Mesendoderm (in vitro differentiated cells): ENCODE results near the gene JAKMIP1.

Experiments
- DNase-seq: peaks from one replicate; pipeline ENCODE4 v3.0.0; 2013
- H2AK5ac ChIP-seq: 2 replicates; pipeline ENCODE4 v1.6.1; 2013; ENCODE audit warnings: low read length, inconsistent platforms
- H2BK120ac ChIP-seq: 2 replicates; pipeline ENCODE4 v1.6.1; 2013; ENCODE audit warnings: low read depth, mild to moderate bottlenecking, low read length, moderate library complexity, mixed read lengths
- H2BK15ac ChIP-seq: replicated peaks from 2 replicates; pipeline ENCODE4 v1.6.1; 2013; ENCODE audit warnings: low read depth, mild to moderate bottlenecking, moderate library complexity
- H2BK5ac ChIP-seq: 2 replicates; pipeline ENCODE4 v1.6.1; 2013; ENCODE audit warnings: low read length, inconsistent platforms
- H3K18ac ChIP-seq: 2 replicates; pipeline ENCODE4 v1.6.1; 2013; ENCODE audit warnings: mild to moderate bottlenecking, low read length, mixed read lengths
- H3K23ac ChIP-seq: one replicate; pipeline ENCODE4 v1.6.1; 2013; ENCODE audit warnings: low read length
- H3K27ac ChIP-seq: 2 replicates; pipeline ENCODE4 v1.5.1; 2013; ENCODE audit warnings: low read depth, mild to moderate bottlenecking, inconsistent platforms, low read length, moderate library complexity
- H3K27me3 ChIP-seq: 2 replicates; pipeline ENCODE4 v1.6.1; 2013; ENCODE audit warnings: low read length, control low read depth, mild to moderate bottlenecking, inconsistent platforms; ENCODE audit not compliant: insufficient read depth, poor library complexity
- H3K36me3 ChIP-seq: 2 replicates; pipeline ENCODE4 v1.6.1; 2013; ENCODE audit warnings: low read length, inconsistent platforms; ENCODE audit not compliant: control insufficient read depth, insufficient read depth
- H3K4ac ChIP-seq: one replicate; pipeline ENCODE4 v1.6.1; 2013; ENCODE audit warnings: low read depth, mild to moderate bottlenecking, low read length, moderate library complexity
- H3K4me1 ChIP-seq: 2 replicates; pipeline ENCODE4 v1.6.1; 2013; ENCODE audit warnings: low read depth, low read length, inconsistent platforms; ENCODE audit not compliant: control insufficient read depth
- H3K4me2 ChIP-seq: 2 replicates; pipeline ENCODE4 v1.6.1; 2013; ENCODE audit warnings: low read length
- H3K4me3 ChIP-seq: 2 replicates; pipeline ENCODE4 v1.5.1; 2013; ENCODE audit warnings: mild to moderate bottlenecking, low read length
- H3K56ac ChIP-seq: one replicate; pipeline ENCODE4 v1.6.1; 2013; ENCODE audit warnings: low read length
- H3K79me1 ChIP-seq: 2 replicates; pipeline ENCODE4 v1.6.1; 2013; ENCODE audit warnings: low read length, inconsistent platforms
- H3K79me2 ChIP-seq: 2 replicates; pipeline ENCODE4 v1.6.1; 2013; ENCODE audit warnings: mild to moderate bottlenecking, low read length; ENCODE audit not compliant: control insufficient read depth, insufficient read depth
- H3K9ac ChIP-seq: 2 replicates; pipeline ENCODE4 v1.6.1; 2013; ENCODE audit warnings: low read length, inconsistent platforms
- H4K5ac ChIP-seq: one replicate; pipeline ENCODE4 v1.6.1; 2013; ENCODE audit warnings: low read length
- H4K8ac ChIP-seq: one replicate; pipeline ENCODE4 v1.6.1; 2013; ENCODE audit warnings: low read depth, mild to moderate bottlenecking, control low read depth, low read length, moderate library complexity
- WGBS: extraction: QIAGEN DNeasy Blood & Tissue Kit; methylation state at CpG from one replicate; pipeline ENCODE4 v1.1.7; 2013; ENCODE audit warnings: low lambda C conversion rate, missing lambda C conversion rate; ENCODE audit not compliant: insufficient coverage; ENCODE audit errors: extremely low coverage; 5-methylcytosine and 5-hydroxymethylcytosine counted together

The JAKMIP1 gene

DNA sequence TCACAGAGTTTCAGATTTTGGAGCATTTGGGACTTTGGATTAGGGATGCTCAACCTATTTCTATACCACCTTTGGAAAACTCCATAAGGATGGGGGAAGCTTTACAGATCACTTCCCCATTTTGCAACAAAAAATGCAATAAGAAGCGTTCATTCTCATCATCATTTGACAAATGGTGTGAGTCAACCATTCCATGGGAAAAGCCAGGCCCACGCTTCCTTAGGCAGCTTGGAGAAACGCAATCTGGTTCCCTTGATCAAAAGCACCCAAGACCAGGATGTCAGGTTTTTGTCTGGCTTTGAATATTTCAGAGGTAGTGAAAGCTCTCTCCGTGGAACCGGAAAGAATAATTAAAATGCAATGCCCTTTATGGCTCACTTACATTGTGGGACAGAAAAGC lies 102.8 kb downstream of the JAKMIP1 start:
- Histone ChIP-seq H3K56ac (no peak overlapping the region), H2AK5ac (no peak overlapping the region), H3K23ac (no peak overlapping the region), H3K36me3 (no peaks in the 10 kb centered on the region), H3K18ac (no peak overlapping the region), H2BK15ac (no peak overlapping the region), H3K79me1 (no peaks in the 10 kb centered on the region), H3K4ac (no peak overlapping the region), H4K5ac (no peak overlapping the region), H3K4me2 (no peak overlapping the region), H2BK120ac (no peak overlapping the region), H3K4me1 (no peaks in the 10 kb centered on the region), H2BK5ac (no peak overlapping the region), H4K8ac (no peak overlapping the region), H3K27me3 (no peaks in the 10 kb centered on the region), H3K27ac (no peak overlapping the region), H3K79me2 (no peaks in the 10 kb centered on the region), H3K9ac (no peak overlapping the region), H3K4me3 (no peak overlapping the region)
- WGBS, result no CpG with 5 or more reads among the region's 5 CpGs
- no peak for DNase-seq

DNA sequence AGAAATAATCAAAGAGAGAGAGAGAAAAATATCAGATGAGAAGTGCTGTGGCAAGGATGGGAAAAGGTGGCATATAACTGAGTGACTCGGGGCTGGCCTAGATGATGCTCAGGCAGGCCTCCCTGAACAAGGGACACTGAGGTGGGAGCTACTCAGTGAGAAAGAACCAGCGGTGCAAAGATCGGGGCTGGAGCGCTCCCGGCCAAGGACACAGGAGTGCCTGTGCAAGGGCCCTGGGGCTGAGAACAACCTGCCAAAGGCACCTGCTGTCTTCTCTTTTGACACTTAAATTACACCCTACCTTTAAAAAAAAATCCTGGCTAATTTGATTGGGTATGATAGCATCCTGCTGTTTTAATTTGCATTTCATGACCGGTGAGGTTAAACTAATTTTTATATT lies 104.5 kb downstream of the JAKMIP1 start:
- H3K27me3 ChIP-seq, result no peaks in the 10 kb centered on the region
- H2BK15ac ChIP-seq, result no peak overlapping the region
- no peak overlapping the region for H2BK120ac ChIP-seq
- H2AK5ac ChIP-seq, result no peak overlapping the region
- no peaks in the 10 kb centered on the region for H3K79me2 ChIP-seq
- H4K8ac ChIP-seq, result no peak overlapping the region
- DNase-seq, result no peak
- no peak overlapping the region for H2BK5ac ChIP-seq
- H3K23ac ChIP-seq, result no peak overlapping the region
- H3K4me1 ChIP-seq, result no peaks in the 10 kb centered on the region
- no peak overlapping the region for H3K4ac ChIP-seq
- no peaks in the 10 kb centered on the region for H3K36me3 ChIP-seq
- H3K9ac ChIP-seq, result no peak overlapping the region
- H3K18ac ChIP-seq, result no peak overlapping the region
- no peak overlapping the region for H3K4me3 ChIP-seq
- no peak overlapping the region for H3K4me2 ChIP-seq
- no peak overlapping the region for H4K5ac ChIP-seq
- no CpG with 5 or more reads among the region's 6 CpGs for WGBS
- H3K79me1 ChIP-seq, result no peaks in the 10 kb centered on the region
- H3K56ac ChIP-seq, result no peak overlapping the region
- H3K27ac ChIP-seq, result no peak overlapping the region

DNA sequence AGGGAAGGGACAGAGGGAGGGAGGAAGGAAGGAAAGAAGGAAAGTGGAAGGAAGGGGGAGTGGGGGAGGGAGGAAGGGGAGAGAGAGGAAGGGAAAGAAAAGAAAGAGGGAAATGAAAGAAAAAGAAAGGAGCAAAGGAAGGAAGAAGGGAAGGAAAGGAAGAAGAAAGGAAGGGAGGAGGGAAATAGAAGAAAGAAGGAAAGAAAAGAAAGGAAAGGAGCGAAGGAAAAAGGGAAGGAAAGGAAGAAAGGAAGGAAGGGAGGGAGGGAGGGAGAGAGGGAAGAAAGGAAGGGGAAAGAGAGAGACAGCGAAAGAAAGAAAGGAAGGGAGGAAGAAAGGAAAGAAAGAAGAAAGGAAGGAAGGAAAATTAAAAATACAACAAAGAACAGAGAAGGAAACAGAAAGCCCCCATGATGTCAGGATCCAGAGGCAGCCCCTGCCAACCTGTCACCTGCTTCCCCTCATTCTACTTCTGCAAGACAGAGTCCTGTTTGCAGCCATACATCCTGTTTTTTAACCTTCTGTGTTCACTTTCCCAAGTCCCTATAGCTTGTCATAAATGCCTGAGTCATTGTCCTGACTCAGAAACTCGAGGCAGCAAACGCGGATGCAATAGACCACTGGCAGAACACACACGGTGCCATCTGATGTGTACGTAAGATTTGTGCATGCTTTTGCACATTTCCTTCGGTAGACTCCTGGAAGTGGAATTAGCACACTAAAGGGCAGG lies 105.2 kb downstream of the JAKMIP1 start:
- Histone ChIP-seq H3K4me2 (no peak overlapping the region), H4K8ac (no peak overlapping the region), H3K56ac (no peak overlapping the region), H4K5ac (no peak overlapping the region), H3K4me3 (no peak overlapping the region), H3K36me3 (no peaks in the 10 kb centered on the region), H3K4ac (no peak overlapping the region), H3K27me3 (no peaks in the 10 kb centered on the region), H2BK5ac (no peak overlapping the region), H3K27ac (no peak overlapping the region), H3K79me1 (no peaks in the 10 kb centered on the region), H2BK120ac (no peak overlapping the region), H3K23ac (no peak overlapping the region), H3K4me1 (no peaks in the 10 kb centered on the region), H3K18ac (no peak overlapping the region), H2BK15ac (no peak overlapping the region), H3K9ac (no peak overlapping the region), H2AK5ac (no peak overlapping the region), H3K79me2 (no peaks in the 10 kb centered on the region)
- DNase-seq, result no peak
- WGBS, result no CpG with 5 or more reads among the region's 8 CpGs

DNA sequence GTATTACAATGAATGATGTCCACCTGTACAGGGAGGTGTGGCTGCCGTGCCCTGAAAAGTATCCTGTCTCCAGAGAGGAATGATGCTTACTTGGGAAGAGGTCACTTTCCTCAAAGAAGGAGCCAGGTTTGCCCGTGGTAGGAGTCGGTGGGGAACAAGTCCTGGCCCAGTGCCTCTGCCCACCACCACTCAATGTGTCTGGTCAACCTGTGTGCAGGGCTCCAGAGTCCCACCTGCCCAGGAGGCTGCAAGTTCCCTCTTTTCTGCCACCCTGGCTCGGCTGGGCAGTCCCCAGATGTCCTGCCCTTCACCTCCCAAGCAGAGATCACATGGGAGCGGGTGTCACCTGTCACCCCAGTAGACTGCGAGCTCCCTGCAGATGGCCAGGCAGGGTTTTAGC lies 106.7 kb downstream of the JAKMIP1 start:
- no peak overlapping the region for H2BK5ac ChIP-seq
- WGBS, result no CpG with 5 or more reads among the region's 6 CpGs
- no peak overlapping the region for H3K4me3 ChIP-seq
- H3K4ac ChIP-seq, result no peak overlapping the region
- no peak overlapping the region for H3K4me2 ChIP-seq
- no peaks in the 10 kb centered on the region for H3K79me2 ChIP-seq
- no peaks in the 10 kb centered on the region for H3K27me3 ChIP-seq
- no peak overlapping the region for H2AK5ac ChIP-seq
- H2BK15ac ChIP-seq, result no peak overlapping the region
- H3K23ac ChIP-seq, result no peak overlapping the region
- no peak overlapping the region for H3K56ac ChIP-seq
- no peak for DNase-seq
- H3K9ac ChIP-seq, result no peak overlapping the region
- H2BK120ac ChIP-seq, result no peak overlapping the region
- H4K8ac ChIP-seq, result no peak overlapping the region
- no peak overlapping the region for H3K18ac ChIP-seq
- no peaks in the 10 kb centered on the region for H3K4me1 ChIP-seq
- H4K5ac ChIP-seq, result no peak overlapping the region
- H3K36me3 ChIP-seq, result no peaks in the 10 kb centered on the region
- H3K79me1 ChIP-seq, result no peaks in the 10 kb centered on the region
- H3K27ac ChIP-seq, result no peak overlapping the region

DNA sequence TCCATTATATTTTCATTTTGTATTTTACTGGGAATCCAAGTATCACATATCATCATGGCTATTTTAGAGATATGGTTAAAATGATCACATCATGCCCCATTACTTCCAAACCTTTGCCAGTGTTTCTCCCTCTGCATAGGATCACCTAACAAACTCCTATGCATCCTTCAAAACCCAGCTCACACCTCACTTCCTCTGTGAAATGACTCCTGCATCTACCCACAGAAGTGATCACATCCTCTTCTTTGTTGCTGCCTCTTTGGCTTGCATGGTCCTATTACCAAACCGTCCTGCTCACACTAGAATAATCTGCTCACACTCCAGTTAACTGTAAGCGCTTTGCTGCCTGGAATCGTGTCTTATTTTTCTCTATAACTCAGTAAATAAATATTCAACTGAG lies 107.4 kb downstream of the JAKMIP1 start:
- no peak overlapping the region for H4K8ac ChIP-seq
- H3K23ac ChIP-seq, result no peak overlapping the region
- H3K4me1 ChIP-seq, result no peaks in the 10 kb centered on the region
- no peak overlapping the region for H3K56ac ChIP-seq
- no peak overlapping the region for H2AK5ac ChIP-seq
- H3K9ac ChIP-seq, result no peak overlapping the region
- H3K4me3 ChIP-seq, result no peak overlapping the region
- DNase-seq, result no peak
- H4K5ac ChIP-seq, result no peak overlapping the region
- no peak overlapping the region for H2BK5ac ChIP-seq
- H3K4me2 ChIP-seq, result no peak overlapping the region
- no peaks in the 10 kb centered on the region for H3K27me3 ChIP-seq
- H3K79me1 ChIP-seq, result no peaks in the 10 kb centered on the region
- H3K18ac ChIP-seq, result no peak overlapping the region
- H3K36me3 ChIP-seq, result no peaks in the 10 kb centered on the region
- H3K27ac ChIP-seq, result no peak overlapping the region
- H2BK120ac ChIP-seq, result no peak overlapping the region
- no CpG with 5 or more reads among the region's 3 CpGs for WGBS
- no peak overlapping the region for H3K4ac ChIP-seq
- H2BK15ac ChIP-seq, result no peak overlapping the region
- H3K79me2 ChIP-seq, result no peaks in the 10 kb centered on the region

DNA sequence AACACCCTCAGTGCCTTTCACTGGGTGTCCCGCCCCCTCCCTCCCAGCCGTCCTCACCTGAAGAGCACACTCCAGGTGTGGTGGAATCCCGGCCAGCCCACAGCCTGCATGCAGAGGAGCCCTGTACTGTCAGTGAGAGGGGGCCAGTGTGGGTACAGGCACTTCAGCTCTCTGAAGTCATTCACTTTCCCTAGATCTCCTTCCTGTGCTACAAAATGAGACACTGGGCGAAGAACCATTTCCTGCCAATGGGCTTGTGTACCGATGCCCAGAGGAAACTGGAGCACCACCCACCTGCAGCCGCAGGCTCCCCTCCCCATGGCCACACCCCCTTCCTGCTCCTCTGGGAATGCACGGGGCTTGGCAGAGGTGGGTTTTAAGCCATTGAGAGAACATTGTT lies 108.2 kb downstream of the JAKMIP1 start:
- Histone ChIP-seq H4K8ac (no peak overlapping the region), H4K5ac (no peak overlapping the region), H3K23ac (no peak overlapping the region), H3K79me1 (no peaks in the 10 kb centered on the region), H2BK5ac (no peak overlapping the region), H3K4ac (no peak overlapping the region), H3K27me3 (no peaks in the 10 kb centered on the region), H3K4me1 (no peaks in the 10 kb centered on the region), H3K27ac (no peak overlapping the region), H3K9ac (no peak overlapping the region), H3K18ac (no peak overlapping the region), H3K79me2 (no peaks in the 10 kb centered on the region), H3K4me3 (no peak overlapping the region), H2BK15ac (no peak overlapping the region), H3K36me3 (no peaks in the 10 kb centered on the region), H3K4me2 (no peak overlapping the region), H3K56ac (no peak overlapping the region), H2BK120ac (no peak overlapping the region), H2AK5ac (no peak overlapping the region)
- no peak for DNase-seq
- no CpG with 5 or more reads among the region's 7 CpGs for WGBS
